Osteocyte (in vitro differentiated cells): Measurements from ENCODE around the gene UBAC2. TPM values are rescaled to one million over a fixed set of nuclear protein-coding genes. Genes with fewer than 3 reads are reported as not detected.

Experiments
- DNase-seq: peaks from one replicate; pipeline ENCODE4 v3.0.0; 2021; ENCODE audit warnings: mixed read lengths; ENCODE audit not compliant: unreplicated experiment; ENCODE audit errors: extremely low spot score
- H3K27ac Mint-ChIP-seq: one replicate; pipeline ENCODE4 v1.8.0; 2021; ENCODE audit warnings: mild to moderate bottlenecking, mixed read lengths; ENCODE audit not compliant: unreplicated experiment
- H3K27me3 Mint-ChIP-seq: one replicate; pipeline ENCODE4 v1.8.0; 2021; ENCODE audit warnings: mixed read lengths; ENCODE audit not compliant: unreplicated experiment
- H3K36me3 Mint-ChIP-seq: one replicate; pipeline ENCODE4 v1.8.0; 2021; ENCODE audit warnings: mixed read lengths; ENCODE audit not compliant: unreplicated experiment
- H3K4me1 Mint-ChIP-seq: one replicate; pipeline ENCODE4 v1.8.0; 2021; ENCODE audit warnings: mixed read lengths; ENCODE audit not compliant: unreplicated experiment
- H3K4me3 Mint-ChIP-seq: one replicate; pipeline ENCODE4 v1.8.0; 2021; ENCODE audit warnings: mild to moderate bottlenecking, moderate library complexity, mixed read lengths; ENCODE audit not compliant: unreplicated experiment
- H3K9me3 Mint-ChIP-seq: one replicate; pipeline ENCODE4 v1.8.0; 2021; ENCODE audit warnings: mixed read lengths; ENCODE audit not compliant: unreplicated experiment
- CTCF ChIP-seq: fragments of 200-600 bp; sonication (generic); IDR thresholded peaks from 2 replicates; pipeline ENCODE4 v1.5.0; 2021; ENCODE audit warnings: antibody characterized with exemption, mild to moderate bottlenecking, moderate library complexity
- total RNA-seq: library from RNA; stranded (reverse); gene quantifications from 2 replicates; pipeline ENCODE4 v1.2.1, GENCODE V29; 2021

UBAC2 gene
- total RNA-seq, 1 donor from 2014 or later: 64.0 TPM

GRCh38 chr13:99339736-99340397 is 139.2 kb downstream of the UBAC2 start:
- H3K4me3 Mint-ChIP-seq: no peak overlapping the region
- no peak for TF ChIP-seq CTCF
- peaks cover 37% of the 10 kb centered on the region for H3K36me3 Mint-ChIP-seq
- DNase-seq: no peak
- no peaks in the 10 kb centered on the region for H3K9me3 Mint-ChIP-seq
- no peaks in the 10 kb centered on the region for H3K4me1 Mint-ChIP-seq
- no peak overlapping the region for H3K27ac Mint-ChIP-seq
- no peaks in the 10 kb centered on the region for H3K27me3 Mint-ChIP-seq

- TF ChIP-seq CTCF: no peak
- DNase-seq: no peak
Measured at GRCh38 chr13:99340638-99341037, 140.0 kb downstream of the UBAC2 start.

GRCh38 chr13:99341969-99342722 is 141.5 kb downstream of the UBAC2 start:
- H3K27me3 Mint-ChIP-seq: no peaks in the 10 kb centered on the region
- no peaks in the 10 kb centered on the region for H3K9me3 Mint-ChIP-seq
- TF ChIP-seq CTCF: no peak
- H3K27ac Mint-ChIP-seq: no peak overlapping the region
- no peaks in the 10 kb centered on the region for H3K4me1 Mint-ChIP-seq
- H3K4me3 Mint-ChIP-seq: no peak overlapping the region
- no peak for DNase-seq
- H3K36me3 Mint-ChIP-seq: peaks cover 43% of the 10 kb centered on the region

More at GRCh38 chr13:99340638-99341037, 140.0 kb downstream of the UBAC2 start:
- Mint-ChIP-seq H3K9me3 (no peaks in the 10 kb centered on the region), H3K27me3 (no peaks in the 10 kb centered on the region), H3K4me3 (no peak overlapping the region), H3K27ac (no peak overlapping the region), H3K4me1 (no peaks in the 10 kb centered on the region), H3K36me3 (peaks cover 39% of the 10 kb centered on the region)

DNA sequence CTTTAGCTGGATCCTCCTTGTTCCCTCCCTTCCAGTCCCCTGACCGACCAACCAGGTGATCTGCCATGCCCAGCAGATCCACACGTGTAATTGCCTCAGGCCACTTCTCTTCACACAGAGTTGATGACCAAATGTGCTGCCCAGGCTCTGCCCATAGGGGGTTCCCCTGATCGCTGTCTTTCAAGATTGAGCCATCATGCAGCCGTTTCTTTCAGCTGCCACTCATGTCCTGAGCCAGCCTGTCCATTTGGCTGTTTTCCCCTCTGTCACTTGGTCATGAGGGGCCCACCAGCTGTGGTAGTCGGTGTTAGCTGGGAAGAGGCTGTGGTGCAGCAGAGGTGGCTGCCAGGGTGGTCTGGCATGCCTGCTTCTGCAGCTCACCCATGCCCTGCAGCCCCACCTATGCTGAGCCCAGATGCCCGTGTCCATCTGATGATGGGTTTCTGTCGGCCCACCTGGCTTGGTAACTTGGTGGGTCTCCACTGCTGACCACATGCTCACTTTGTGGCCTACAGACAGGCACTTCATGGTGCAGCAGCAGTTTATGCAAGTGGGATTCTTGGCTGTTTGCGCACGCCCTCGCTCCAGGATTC is 142.2 kb downstream of the UBAC2 start:
- H3K4me3 Mint-ChIP-seq: no peak overlapping the region
- no peaks in the 10 kb centered on the region for H3K4me1 Mint-ChIP-seq
- no peaks in the 10 kb centered on the region for H3K27me3 Mint-ChIP-seq
- TF ChIP-seq CTCF: no peak
- DNase-seq: no peak
- H3K9me3 Mint-ChIP-seq: no peaks in the 10 kb centered on the region
- H3K27ac Mint-ChIP-seq: no peak overlapping the region
- peaks cover 43% of the 10 kb centered on the region for H3K36me3 Mint-ChIP-seq

GRCh38 chr13:99344610-99345208 is 144.1 kb downstream of the UBAC2 start:
- Mint-ChIP-seq H3K27ac (no peak overlapping the region), H3K36me3 (peaks cover 57% of the 10 kb centered on the region), H3K4me3 (no peak overlapping the region), H3K27me3 (no peaks in the 10 kb centered on the region), H3K9me3 (no peaks in the 10 kb centered on the region), H3K4me1 (no peaks in the 10 kb centered on the region)
- no peak for TF ChIP-seq CTCF
- DNase-seq: no peak
